ENCODE data around the gene MTHFSD. TPM values are rescaled to one million over a fixed set of nuclear protein-coding genes. Genes with fewer than 3 reads are reported as not detected.

MTHFSD gene
- total and polyA plus RNA-seq, 3 donors from 2014 or later: 42.2 to 55.6 (median 45.0) TPM

DNA sequence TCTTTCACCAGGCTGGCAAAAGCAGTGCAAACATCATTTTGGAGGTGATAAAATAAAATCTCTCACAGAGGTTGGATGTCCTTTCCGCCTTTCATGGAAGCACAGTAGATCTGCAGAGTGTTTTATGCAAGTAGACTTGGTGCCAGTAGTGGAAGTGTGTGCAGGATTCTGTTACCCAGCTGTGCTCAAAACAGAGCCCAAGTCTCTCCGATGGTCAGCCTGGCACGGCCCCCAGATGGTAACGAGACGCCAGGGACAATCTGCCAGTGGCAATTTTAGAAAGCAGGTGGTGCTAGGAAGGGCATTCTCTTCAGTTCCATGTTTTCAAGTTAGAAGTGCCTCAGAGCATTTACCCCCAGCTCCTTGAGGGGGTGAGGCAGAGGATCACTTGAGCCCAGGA is 1.5 kb upstream of the MTHFSD start:
- 34 to 50% methylated on average over 2 to 5 of the region's 5 CpGs for WGBS, 2 donors
- no peaks in the 10 kb centered on the region for H3K9me3 ChIP-seq
- no peaks in the 10 kb centered on the region for H3K27me3 ChIP-seq
- H3K27ac ChIP-seq: peak overlapping the region in 1 of 2 donors; percentile 74
- no peaks in the 10 kb centered on the region for H3K36me3 ChIP-seq (ENCODE audit: low read depth, missing control alignments)
- intact Hi-C loops (cut with DNase I; ENCODE audit: low total_unique reads): no loop called here
- H3K4me3 ChIP-seq: no peak overlapping the region
- H3K4me1 ChIP-seq: peaks cover 26% of the 10 kb centered on the region
- TF ChIP-seq, protein P1, sequence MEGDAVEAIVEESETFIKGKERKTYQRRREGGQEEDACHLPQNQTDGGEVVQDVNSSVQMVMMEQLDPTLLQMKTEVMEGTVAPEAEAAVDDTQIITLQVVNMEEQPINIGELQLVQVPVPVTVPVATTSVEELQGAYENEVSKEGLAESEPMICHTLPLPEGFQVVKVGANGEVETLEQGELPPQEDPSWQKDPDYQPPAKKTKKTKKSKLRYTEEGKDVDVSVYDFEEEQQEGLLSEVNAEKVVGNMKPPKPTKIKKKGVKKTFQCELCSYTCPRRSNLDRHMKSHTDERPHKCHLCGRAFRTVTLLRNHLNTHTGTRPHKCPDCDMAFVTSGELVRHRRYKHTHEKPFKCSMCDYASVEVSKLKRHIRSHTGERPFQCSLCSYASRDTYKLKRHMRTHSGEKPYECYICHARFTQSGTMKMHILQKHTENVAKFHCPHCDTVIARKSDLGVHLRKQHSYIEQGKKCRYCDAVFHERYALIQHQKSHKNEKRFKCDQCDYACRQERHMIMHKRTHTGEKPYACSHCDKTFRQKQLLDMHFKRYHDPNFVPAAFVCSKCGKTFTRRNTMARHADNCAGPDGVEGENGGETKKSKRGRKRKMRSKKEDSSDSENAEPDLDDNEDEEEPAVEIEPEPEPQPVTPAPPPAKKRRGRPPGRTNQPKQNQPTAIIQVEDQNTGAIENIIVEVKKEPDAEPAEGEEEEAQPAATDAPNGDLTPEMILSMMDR (IDR thresholded peaks at IDR 0.05): no peak
- TF ChIP-seq POLR2A (IDR thresholded peaks at IDR 0.05): no peak
- no peak for DNase-seq

DNA sequence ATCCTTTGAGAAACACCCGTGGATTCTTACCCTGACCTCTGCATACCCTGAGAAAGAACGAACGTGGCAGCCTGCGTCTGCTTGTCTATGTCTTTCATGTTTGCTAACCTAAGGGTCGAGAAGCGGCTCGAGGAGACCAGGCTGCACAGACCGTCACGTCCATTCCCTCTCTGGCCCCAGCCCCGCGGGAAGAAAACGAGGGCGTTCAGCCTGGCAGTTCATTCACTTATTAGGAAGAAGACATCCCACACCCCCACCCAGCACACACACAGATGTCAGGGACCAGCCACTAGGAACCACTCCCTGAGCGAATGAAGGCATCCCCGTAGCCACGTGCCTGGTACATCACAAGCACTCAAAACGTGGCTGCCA is 655 bp upstream of the MTHFSD start:
- intact Hi-C loops (cut with DNase I; ENCODE audit: low total_unique reads): no loop called here
- Histone ChIP-seq H3K27me3 (no peaks in the 10 kb centered on the region), H3K4me3 (peak overlapping the region; percentile 86 to 89), H3K36me3 (ENCODE audit: low read depth, missing control alignments) (no peaks in the 10 kb centered on the region), H3K27ac (peak overlapping the region; percentile 84 to 86), H3K9me3 (no peaks in the 10 kb centered on the region), H3K4me1 (peaks cover 26% of the 10 kb centered on the region)
- no peak for DNase-seq
- TF ChIP-seq, protein P1 (IDR thresholded peaks at IDR 0.05): no peak
- no peak for TF ChIP-seq POLR2A (IDR thresholded peaks at IDR 0.05)
- 11 to 22% methylated on average over 17 of the region's 17 CpGs for WGBS, 2 donors

DNA sequence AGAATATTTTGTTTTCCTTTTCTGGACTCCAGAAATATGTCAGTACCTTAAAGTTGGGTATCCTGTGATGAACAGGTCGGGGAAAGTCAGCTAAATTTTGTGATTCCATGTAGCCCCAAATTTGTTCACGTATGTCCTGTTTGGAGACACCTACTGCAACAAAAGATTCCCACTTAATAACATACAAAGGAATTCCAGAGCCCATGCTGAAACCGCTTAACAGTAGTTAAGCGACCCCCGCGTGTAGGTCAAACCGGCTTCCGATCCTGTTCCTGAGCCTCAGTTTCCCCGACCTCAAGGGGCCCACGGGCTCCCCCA is 477 bp downstream of the MTHFSD start:
- intact Hi-C loops (cut with DNase I; ENCODE audit: low total_unique reads): no loop called here
- Histone ChIP-seq H3K4me3 (peak overlapping the region; percentile 86 to 89), H3K27ac (peak overlapping the region; percentile 84 to 86), H3K36me3 (ENCODE audit: low read depth, missing control alignments) (no peaks in the 10 kb centered on the region), H3K27me3 (no peaks in the 10 kb centered on the region), H3K9me3 (no peaks in the 10 kb centered on the region), H3K4me1 (peaks cover 26% of the 10 kb centered on the region)
- no peak for DNase-seq
- 6 to 9% methylated on average over 6 to 10 of the region's 10 CpGs for WGBS, 2 donors
- TF ChIP-seq, protein P1 (IDR thresholded peaks at IDR 0.05): no peak
- no peak for TF ChIP-seq POLR2A (IDR thresholded peaks at IDR 0.05)

DNA sequence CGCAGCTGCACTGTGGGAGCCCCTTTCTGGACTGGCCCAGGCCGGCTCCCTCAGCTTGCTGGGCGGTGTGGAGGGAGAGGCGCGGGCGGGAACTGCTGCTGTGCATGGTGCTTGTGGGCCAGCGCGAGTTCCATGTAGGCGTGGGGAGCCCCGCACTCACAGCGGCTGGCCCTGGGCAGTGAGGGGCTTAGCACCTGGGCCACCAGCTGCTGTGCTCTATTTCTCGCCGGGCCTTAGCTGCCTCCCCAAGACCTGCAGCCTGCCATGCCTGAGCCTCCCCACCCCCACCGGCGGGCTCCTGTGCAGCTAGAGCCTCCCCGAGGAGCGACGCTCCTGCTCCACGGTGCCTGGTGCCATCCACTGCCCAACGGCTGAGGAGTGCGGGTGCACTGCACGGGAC is 1.7 kb downstream of the MTHFSD start:
- TF ChIP-seq, protein P1 (IDR thresholded peaks at IDR 0.05): no peak
- no peak for TF ChIP-seq POLR2A (IDR thresholded peaks at IDR 0.05)
- 79% methylated on average over 22 of the region's 22 CpGs; no CpG with 5 or more reads in 1 of the 2 donors for WGBS, 2 donors
- peaks cover 24% of the 10 kb centered on the region for H3K4me1 ChIP-seq
- peak overlapping the region in 1 of 2 donors; percentile 23 for H3K4me3 ChIP-seq
- no peaks in the 10 kb centered on the region for H3K9me3 ChIP-seq
- H3K27ac ChIP-seq: no peak overlapping the region
- no peaks in the 10 kb centered on the region for H3K27me3 ChIP-seq
- intact Hi-C loops (cut with DNase I; ENCODE audit: low total_unique reads): no loop called here
- DNase-seq: no peak
- H3K36me3 ChIP-seq (ENCODE audit: low read depth, missing control alignments): no peaks in the 10 kb centered on the region

DNA sequence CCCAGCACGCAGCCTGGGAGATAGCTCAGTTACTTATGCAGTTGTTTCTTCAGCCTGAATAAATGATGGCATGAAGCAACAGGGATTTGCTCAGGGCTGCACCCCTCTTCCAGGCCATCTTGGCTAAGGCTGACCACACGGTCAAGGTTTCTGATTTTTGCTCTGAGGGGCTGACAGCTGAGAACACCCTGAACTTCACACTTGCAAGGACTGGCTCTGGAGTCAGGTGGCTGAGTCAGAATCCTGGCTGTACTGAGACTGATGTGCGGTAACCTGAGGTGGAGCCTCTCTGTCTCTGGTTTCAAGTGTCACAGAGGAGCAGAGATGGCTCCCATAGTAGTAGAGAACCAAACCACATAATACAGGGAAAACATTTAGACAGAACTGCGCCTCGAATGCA is 4.8 kb downstream of the MTHFSD start:
- no peak for DNase-seq
- H3K4me1 ChIP-seq: peaks cover 7% of the 10 kb centered on the region
- intact Hi-C loops (cut with DNase I; ENCODE audit: low total_unique reads): no loop called here
- 96% methylated on average over 4 to 5 of the region's 5 CpGs for WGBS, 2 donors
- no peak overlapping the region for H3K4me3 ChIP-seq
- no peak for TF ChIP-seq POLR2A (IDR thresholded peaks at IDR 0.05)
- TF ChIP-seq, protein P1 (IDR thresholded peaks at IDR 0.05): no peak
- no peaks in the 10 kb centered on the region for H3K27me3 ChIP-seq
- H3K36me3 ChIP-seq (ENCODE audit: low read depth, missing control alignments): no peaks in the 10 kb centered on the region
- H3K9me3 ChIP-seq: no peaks in the 10 kb centered on the region
- H3K27ac ChIP-seq: no peak overlapping the region
